Mesothelial cell of epicardium (in vitro differentiated cells): ENCODE data around the gene ELMO3. TPM values are rescaled to one million over a fixed set of nuclear protein-coding genes. Genes with fewer than 3 reads are reported as not detected.

ENCODE experiments used
- DNase-seq, 2 experiments: peaks; one replicate each; pipeline ENCODE4 v3.0.0; 2021; ENCODE audit warnings: low spot score in 2 of 2; ENCODE audit not compliant: unreplicated experiment in 2 of 2
- H3K27ac Mint-ChIP-seq: 2 replicates; pipeline ENCODE4 v1.8.0; 2021; ENCODE audit warnings: mixed read lengths
- H3K27me3 Mint-ChIP-seq: 2 replicates; pipeline ENCODE4 v1.8.0; 2021; ENCODE audit warnings: low read depth, mixed read lengths
- H3K36me3 Mint-ChIP-seq: 2 replicates; pipeline ENCODE4 v1.8.0; 2021; ENCODE audit warnings: mixed read lengths
- H3K4me1 Mint-ChIP-seq: 2 replicates; pipeline ENCODE4 v1.8.0; 2021; ENCODE audit warnings: mixed read lengths
- H3K4me3 Mint-ChIP-seq: 2 replicates; pipeline ENCODE4 v1.8.0; 2021; ENCODE audit warnings: mild to moderate bottlenecking, moderate library complexity, mixed read lengths
- H3K9me3 Mint-ChIP-seq: 2 replicates; pipeline ENCODE4 v1.8.0; 2021; ENCODE audit warnings: mixed read lengths
- CTCF ChIP-seq: fragments of 200-600 bp; sonication (generic); IDR thresholded peaks from one replicate; pipeline ENCODE4 v1.5.0; 2021; ENCODE audit warnings: antibody characterized with exemption; ENCODE audit not compliant: unreplicated experiment
- total RNA-seq: library from RNA; stranded (reverse); gene quantifications from 3 replicates; pipeline ENCODE4 v1.2.1, GENCODE V29; 2021

Gene ELMO3
- total RNA-seq, 1 donor from 2014 or later, result 9.7 TPM

- DNase-seq, result no peak
- Mint-ChIP-seq H3K4me3 (no peak overlapping the region), H3K27me3 (no peaks in the 10 kb centered on the region), H3K9me3 (no peaks in the 10 kb centered on the region), H3K36me3 (peaks cover 17% of the 10 kb centered on the region), H3K27ac (no peak overlapping the region), H3K4me1 (no peaks in the 10 kb centered on the region)
- no peak for TF ChIP-seq CTCF
Observed at GRCh38 chr16:67235816-67236562, 37.1 kb downstream of the ELMO3 start.

- H3K4me1 Mint-ChIP-seq, result peaks cover 5% of the 10 kb centered on the region
- H3K27me3 Mint-ChIP-seq, result no peaks in the 10 kb centered on the region
- peaks cover 17% of the 10 kb centered on the region for H3K36me3 Mint-ChIP-seq
- no peak for DNase-seq
- TF ChIP-seq CTCF, result no peak
- H3K4me3 Mint-ChIP-seq, result no peak overlapping the region
- H3K9me3 Mint-ChIP-seq, result no peaks in the 10 kb centered on the region
- H3K27ac Mint-ChIP-seq, result no peak overlapping the region
Observed at GRCh38 chr16:67236563-67237395, 37.8 kb downstream of the ELMO3 start.

- H3K27ac Mint-ChIP-seq, result no peak overlapping the region
- H3K9me3 Mint-ChIP-seq, result no peaks in the 10 kb centered on the region
- H3K36me3 Mint-ChIP-seq, result peaks cover 17% of the 10 kb centered on the region
Observed at GRCh38 chr16:67237396-67238277, 38.7 kb downstream of the ELMO3 start.

GRCh38 chr16:67238278-67238575 lies 39.3 kb downstream of the ELMO3 start:
- H3K4me1 Mint-ChIP-seq, result peaks cover 5% of the 10 kb centered on the region
- no peak for DNase-seq
- no peaks in the 10 kb centered on the region for H3K9me3 Mint-ChIP-seq
- H3K36me3 Mint-ChIP-seq, result peaks cover 16% of the 10 kb centered on the region
- no peak overlapping the region for H3K4me3 Mint-ChIP-seq
- no peak for TF ChIP-seq CTCF
- no peaks in the 10 kb centered on the region for H3K27me3 Mint-ChIP-seq
- no peak overlapping the region for H3K27ac Mint-ChIP-seq

More at GRCh38 chr16:67237396-67238277, 38.7 kb downstream of the ELMO3 start:
- DNase-seq, result no peak
- no peak for TF ChIP-seq CTCF
- peaks cover 5% of the 10 kb centered on the region for H3K4me1 Mint-ChIP-seq
- no peak overlapping the region for H3K4me3 Mint-ChIP-seq
- no peaks in the 10 kb centered on the region for H3K27me3 Mint-ChIP-seq

GRCh38 chr16:67238806-67239470 lies 40.0 kb downstream of the ELMO3 start:
- no peak for DNase-seq
- H3K27ac Mint-ChIP-seq, result no peak overlapping the region
- peaks cover 5% of the 10 kb centered on the region for H3K4me1 Mint-ChIP-seq
- H3K36me3 Mint-ChIP-seq, result peaks cover 14% of the 10 kb centered on the region
- no peak for TF ChIP-seq CTCF
- H3K27me3 Mint-ChIP-seq, result no peaks in the 10 kb centered on the region
- no peaks in the 10 kb centered on the region for H3K9me3 Mint-ChIP-seq
- H3K4me3 Mint-ChIP-seq, result no peak overlapping the region
